Neuron (in vitro differentiated cells): ENCODE results near the gene GNAI1.

ENCODE experiments used
- H2AFZ ChIP-seq: one replicate; pipeline ENCODE4 v1.6.1; 2013; ENCODE audit warnings: low read depth, mild to moderate bottlenecking, inconsistent platforms, low read length, moderate library complexity
- H3K27me3 ChIP-seq: one replicate; pipeline ENCODE4 v1.6.1; 2013; ENCODE audit warnings: low read length; ENCODE audit not compliant: insufficient read depth
- H3K36me3 ChIP-seq: one replicate; pipeline ENCODE4 v1.6.1; 2013; ENCODE audit warnings: low read length; ENCODE audit not compliant: insufficient read depth
- H3K4me1 ChIP-seq: one replicate; pipeline ENCODE4 v1.6.1; 2013; ENCODE audit warnings: low read length; ENCODE audit not compliant: insufficient read depth
- H3K4me3 ChIP-seq: 2 replicates; pipeline ENCODE4 v1.5.1; 2013; ENCODE audit warnings: mild to moderate bottlenecking, low read length, moderate library complexity
- H3K9me3 ChIP-seq: one replicate; pipeline ENCODE4 v1.6.1; 2013; ENCODE audit warnings: low read length

The GNAI1 gene

DNA sequence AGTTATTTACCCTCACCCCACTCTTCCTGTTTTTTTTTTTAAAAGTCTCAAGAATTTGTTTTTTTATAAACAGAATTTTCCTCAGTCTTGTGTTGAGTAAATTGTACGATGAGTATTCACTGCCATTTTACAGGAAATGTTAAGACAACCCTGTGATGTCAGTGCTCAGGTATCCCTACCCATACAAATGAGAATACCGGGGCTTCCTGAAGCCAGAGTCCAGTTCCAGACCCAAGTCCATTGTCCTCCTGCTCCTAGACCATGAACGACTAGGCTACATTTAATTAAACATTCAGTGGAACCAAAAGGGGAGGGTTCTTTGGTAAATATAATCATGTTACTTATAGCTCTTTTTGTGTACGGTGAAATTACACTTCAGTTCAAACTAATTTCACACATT is 79.2 kb downstream of the GNAI1 start:
- H3K4me1 ChIP-seq = no peaks in the 10 kb centered on the region
- no peaks in the 10 kb centered on the region for H3K27me3 ChIP-seq
- H3K36me3 ChIP-seq = peaks cover 69% of the 10 kb centered on the region
- H3K4me3 ChIP-seq = no peak overlapping the region
- no peak overlapping the region for H2AFZ ChIP-seq
- no peaks in the 10 kb centered on the region for H3K9me3 ChIP-seq

GRCh38 chr7:80215734-80216133 is 81.1 kb downstream of the GNAI1 start:
- Histone ChIP-seq H3K27me3 (no peaks in the 10 kb centered on the region), H3K4me3 (no peak overlapping the region), H3K9me3 (no peaks in the 10 kb centered on the region), H3K4me1 (no peaks in the 10 kb centered on the region), H2AFZ (no peak overlapping the region), H3K36me3 (peaks cover 73% of the 10 kb centered on the region)

DNA sequence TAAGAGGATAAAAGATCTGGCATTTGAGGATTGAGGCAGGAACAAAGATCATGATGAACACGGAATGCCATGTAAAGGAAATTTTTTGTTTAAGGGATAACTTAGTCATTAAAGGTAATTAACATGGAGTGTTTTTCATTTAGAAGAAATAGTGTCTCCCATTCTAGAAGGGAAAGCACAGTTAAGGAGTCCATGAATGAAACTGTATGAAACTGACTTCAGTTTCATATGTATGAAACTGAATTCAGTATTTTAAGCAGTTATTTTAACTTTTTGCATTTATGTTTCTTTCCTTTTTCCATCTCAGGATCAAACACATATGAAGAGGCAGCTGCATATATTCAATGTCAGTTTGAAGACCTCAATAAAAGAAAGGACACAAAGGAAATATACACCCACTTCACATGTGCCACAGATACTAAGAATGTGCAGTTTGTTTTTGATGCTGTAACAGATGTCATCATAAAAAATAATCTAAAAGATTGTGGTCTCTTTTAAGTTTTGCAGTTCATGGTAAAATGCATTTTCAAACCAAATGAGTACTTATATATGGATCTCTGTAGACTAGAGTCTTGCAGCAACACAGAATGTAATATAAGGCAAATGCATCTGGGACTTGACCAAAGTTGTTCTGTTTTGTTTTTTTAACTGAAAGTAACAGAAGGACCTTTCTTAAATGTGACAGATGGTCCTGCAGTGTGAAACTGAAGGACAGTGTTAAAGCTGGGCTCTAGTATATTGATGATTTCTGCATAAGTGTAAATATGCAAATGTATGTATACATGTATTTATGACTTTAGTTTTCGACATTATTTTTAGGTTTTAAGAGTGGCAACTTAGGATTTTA is 82.6 kb downstream of the GNAI1 start:
- no peak overlapping the region for H3K4me3 ChIP-seq
- peaks cover 64% of the 10 kb centered on the region for H3K36me3 ChIP-seq
- no peaks in the 10 kb centered on the region for H3K9me3 ChIP-seq
- no peaks in the 10 kb centered on the region for H3K4me1 ChIP-seq
- no peaks in the 10 kb centered on the region for H3K27me3 ChIP-seq
- H2AFZ ChIP-seq = no peak overlapping the region

- H3K9me3 ChIP-seq = no peaks in the 10 kb centered on the region
- no peak overlapping the region for H3K4me3 ChIP-seq
- H3K4me1 ChIP-seq = no peaks in the 10 kb centered on the region
- H3K36me3 ChIP-seq = peaks cover 50% of the 10 kb centered on the region
- no peaks in the 10 kb centered on the region for H3K27me3 ChIP-seq
- H2AFZ ChIP-seq = no peak overlapping the region
Measured at GRCh38 chr7:80218723-80219122, 84.1 kb downstream of the GNAI1 start.

DNA sequence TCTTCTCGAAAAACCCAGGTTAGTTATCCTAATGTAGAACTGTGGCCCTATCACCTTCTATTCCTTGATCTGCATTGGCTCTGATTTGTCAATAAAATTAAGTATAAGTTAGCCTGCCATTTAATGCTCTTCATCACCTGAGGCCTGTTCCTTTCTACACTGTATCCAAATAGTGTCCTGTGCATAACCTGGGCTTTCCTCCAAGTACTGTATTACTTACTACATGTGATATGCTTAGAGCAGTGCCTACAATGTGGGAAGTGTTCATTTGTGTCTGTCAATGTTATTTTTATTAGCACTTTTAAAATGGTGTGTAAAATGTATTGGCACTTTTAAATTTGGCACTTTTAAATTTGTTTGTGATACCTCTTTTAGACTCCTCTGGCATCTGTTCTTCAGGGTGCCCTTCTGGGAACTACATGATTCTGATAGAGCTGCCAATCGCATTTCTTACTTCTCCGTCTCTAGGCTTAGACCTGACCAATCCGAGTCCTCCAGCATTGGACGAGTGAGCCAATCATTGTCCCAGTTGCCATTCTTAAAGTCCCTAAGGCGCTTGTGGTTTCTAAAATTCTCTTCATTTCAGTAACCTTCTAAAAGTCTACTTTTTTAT is 85.5 kb downstream of the GNAI1 start:
- Histone ChIP-seq H3K4me3 (no peak overlapping the region), H3K4me1 (no peaks in the 10 kb centered on the region), H3K27me3 (no peaks in the 10 kb centered on the region), H3K9me3 (no peaks in the 10 kb centered on the region), H3K36me3 (peaks cover 36% of the 10 kb centered on the region), H2AFZ (no peak overlapping the region)

DNA sequence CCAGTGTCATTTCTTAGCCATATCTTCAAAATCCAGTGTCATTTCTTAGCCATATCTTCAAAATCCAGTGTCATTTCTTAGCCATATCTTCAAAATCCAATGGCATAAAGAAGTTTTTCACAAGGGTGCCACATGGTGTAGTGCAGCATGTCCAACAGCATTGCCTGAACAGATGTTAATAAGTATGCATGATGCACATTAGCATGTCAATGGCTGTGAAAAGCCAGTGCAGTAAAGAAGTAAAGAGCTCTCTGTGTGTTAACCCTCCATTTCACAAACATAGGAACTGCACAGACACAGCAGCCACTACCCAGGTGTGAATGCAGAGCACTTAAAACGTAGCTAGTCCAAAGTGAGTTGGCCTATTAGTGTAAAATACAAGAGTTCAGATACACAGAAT is 89.8 kb downstream of the GNAI1 start:
- no peak overlapping the region for H3K4me3 ChIP-seq
- no peak overlapping the region for H2AFZ ChIP-seq
- no peaks in the 10 kb centered on the region for H3K27me3 ChIP-seq
- H3K4me1 ChIP-seq = no peaks in the 10 kb centered on the region
- no peaks in the 10 kb centered on the region for H3K9me3 ChIP-seq
- H3K36me3 ChIP-seq = peaks cover 10% of the 10 kb centered on the region

DNA sequence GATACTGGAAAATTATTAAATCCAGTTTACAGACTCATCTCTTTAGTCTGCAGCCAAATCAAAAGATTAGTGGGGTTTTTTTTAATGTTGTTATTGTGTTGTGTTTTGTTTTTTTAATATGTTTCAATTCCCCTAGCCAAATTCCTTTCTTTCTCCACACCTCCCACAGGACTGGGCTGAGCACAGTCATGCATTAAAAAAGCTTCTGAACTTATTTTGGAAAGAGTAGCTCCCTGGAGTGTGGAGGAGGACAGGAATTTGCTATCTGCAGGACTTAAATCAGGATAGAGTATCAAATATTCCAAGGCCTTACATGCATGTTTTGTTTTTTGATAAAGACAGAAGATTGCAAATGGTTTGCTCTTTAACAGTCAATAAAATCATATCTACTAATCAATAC is 90.7 kb downstream of the GNAI1 start:
- Histone ChIP-seq H3K27me3 (no peaks in the 10 kb centered on the region), H3K4me3 (no peak overlapping the region), H3K9me3 (no peaks in the 10 kb centered on the region), H3K4me1 (no peaks in the 10 kb centered on the region), H2AFZ (no peak overlapping the region), H3K36me3 (peaks cover 2% of the 10 kb centered on the region)

DNA sequence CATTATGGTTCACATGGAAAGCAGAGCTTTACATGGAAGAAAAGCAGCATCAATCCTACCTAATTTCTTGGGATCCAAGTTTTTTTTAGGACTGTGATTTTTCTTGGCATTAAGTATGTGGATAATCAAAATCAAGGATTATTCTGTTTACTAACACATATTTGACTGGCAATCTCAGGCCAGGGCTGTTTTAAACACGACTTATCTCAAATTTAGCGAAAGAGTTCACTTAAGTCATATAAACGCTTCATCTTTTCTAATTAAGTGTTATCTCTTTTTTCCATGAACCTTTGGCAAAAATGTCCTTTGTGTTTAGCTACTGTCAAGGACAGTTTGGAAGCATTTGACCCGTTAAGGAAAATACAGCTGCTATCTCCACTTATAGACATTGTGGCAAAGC is 92.0 kb downstream of the GNAI1 start:
- Histone ChIP-seq H2AFZ (no peak overlapping the region), H3K4me1 (peaks cover 2% of the 10 kb centered on the region), H3K27me3 (no peaks in the 10 kb centered on the region), H3K4me3 (no peak overlapping the region), H3K36me3 (peaks cover 2% of the 10 kb centered on the region), H3K9me3 (no peaks in the 10 kb centered on the region)

DNA sequence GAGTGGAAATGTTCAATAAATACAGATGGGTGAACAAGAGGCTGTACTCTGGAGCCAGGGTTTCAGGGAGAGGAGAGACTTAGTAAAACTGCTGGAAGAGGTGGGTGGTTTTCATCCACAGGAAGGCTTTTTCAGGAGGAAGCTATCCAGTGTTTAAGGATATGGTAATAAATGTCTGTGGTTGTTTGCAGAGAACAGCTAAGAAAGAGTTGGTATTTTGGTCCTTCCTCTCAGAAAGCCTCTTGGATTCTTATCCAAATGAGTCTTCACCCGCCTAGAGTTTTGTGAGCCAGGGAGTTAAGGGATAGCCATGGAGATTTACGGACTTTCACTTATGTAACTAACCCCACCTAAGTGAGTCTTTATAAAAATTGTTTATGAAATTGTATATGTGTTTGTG is 95.7 kb downstream of the GNAI1 start:
- Histone ChIP-seq H3K36me3 (no peaks in the 10 kb centered on the region), H3K27me3 (no peaks in the 10 kb centered on the region), H2AFZ (no peak overlapping the region), H3K4me1 (peaks cover 2% of the 10 kb centered on the region), H3K4me3 (no peak overlapping the region), H3K9me3 (no peaks in the 10 kb centered on the region)

DNA sequence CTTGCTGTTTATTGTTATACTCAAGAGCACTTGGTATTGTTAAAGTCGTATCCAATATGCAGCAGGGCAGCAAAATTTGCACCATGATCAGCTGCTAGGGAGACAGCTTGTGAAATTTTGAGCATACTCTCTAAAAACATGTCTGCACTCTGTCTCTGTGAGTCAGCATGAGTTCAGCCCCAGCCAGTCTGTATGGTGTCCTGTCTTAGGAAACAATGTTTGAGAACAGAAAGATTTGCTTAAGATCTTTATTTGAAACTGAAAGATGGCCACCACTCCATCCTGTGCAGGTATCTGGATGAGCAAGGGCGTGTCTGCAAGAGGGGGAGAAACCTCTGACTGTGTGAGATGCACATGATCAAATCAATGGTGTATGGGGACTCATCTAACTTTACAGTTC is 97.1 kb downstream of the GNAI1 start:
- no peaks in the 10 kb centered on the region for H3K9me3 ChIP-seq
- peaks cover 2% of the 10 kb centered on the region for H3K4me1 ChIP-seq
- H3K27me3 ChIP-seq = no peaks in the 10 kb centered on the region
- H2AFZ ChIP-seq = no peak overlapping the region
- no peaks in the 10 kb centered on the region for H3K36me3 ChIP-seq
- H3K4me3 ChIP-seq = no peak overlapping the region

- H2AFZ ChIP-seq = no peak overlapping the region
- H3K27me3 ChIP-seq = no peaks in the 10 kb centered on the region
- peaks cover 2% of the 10 kb centered on the region for H3K4me1 ChIP-seq
- H3K4me3 ChIP-seq = no peak overlapping the region
- no peaks in the 10 kb centered on the region for H3K36me3 ChIP-seq
- H3K9me3 ChIP-seq = no peaks in the 10 kb centered on the region
Measured at GRCh38 chr7:80232979-80233724, 98.5 kb downstream of the GNAI1 start.

DNA sequence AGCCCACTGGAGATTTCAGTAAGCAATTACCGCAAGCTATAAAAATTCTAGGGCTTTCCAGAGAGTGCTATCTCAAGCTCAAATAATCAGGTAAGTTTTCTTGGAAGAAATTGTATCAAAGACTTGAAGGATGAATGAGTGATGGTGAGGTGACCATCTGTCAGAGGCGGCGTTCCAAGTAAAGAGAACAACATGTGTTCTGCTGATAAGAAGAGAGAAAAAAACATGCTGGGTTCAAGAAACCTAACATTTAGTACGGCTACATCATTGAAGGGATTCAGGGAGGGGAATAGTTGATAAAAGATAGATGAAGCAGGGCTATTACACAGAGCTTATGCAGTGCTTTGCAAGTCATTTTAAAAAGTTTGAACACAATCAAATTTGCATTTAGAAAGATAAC is 100.7 kb downstream of the GNAI1 start:
- no peaks in the 10 kb centered on the region for H3K27me3 ChIP-seq
- H2AFZ ChIP-seq = no peak overlapping the region
- no peak overlapping the region for H3K4me3 ChIP-seq
- no peaks in the 10 kb centered on the region for H3K9me3 ChIP-seq
- H3K36me3 ChIP-seq = no peaks in the 10 kb centered on the region
- H3K4me1 ChIP-seq = peaks cover 2% of the 10 kb centered on the region

DNA sequence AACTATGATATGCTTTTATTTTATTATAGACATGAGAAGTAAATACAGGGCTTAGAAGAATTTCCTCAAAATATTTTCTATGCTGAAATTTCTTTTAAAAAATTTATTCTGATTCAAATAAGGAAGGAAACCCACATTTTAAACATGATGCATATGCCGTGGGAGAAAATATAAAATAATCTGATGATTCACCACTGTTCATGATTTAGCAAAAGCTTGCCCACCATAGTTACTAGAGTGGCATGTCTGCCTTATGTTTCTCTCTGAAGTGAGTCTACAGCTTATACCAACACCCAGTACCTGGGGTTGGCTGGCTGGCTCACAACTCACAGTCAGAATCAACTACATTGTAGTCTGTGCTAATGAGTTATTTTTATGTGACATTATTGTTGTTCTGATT is 102.0 kb downstream of the GNAI1 start:
- no peaks in the 10 kb centered on the region for H3K4me1 ChIP-seq
- H2AFZ ChIP-seq = no peak overlapping the region
- H3K36me3 ChIP-seq = no peaks in the 10 kb centered on the region
- H3K4me3 ChIP-seq = no peak overlapping the region
- no peaks in the 10 kb centered on the region for H3K27me3 ChIP-seq
- H3K9me3 ChIP-seq = no peaks in the 10 kb centered on the region
